Muscle of leg (tissue), 11 donors: ENCODE results near the gene CDC42EP1. TPM values are rescaled to one million over a fixed set of nuclear protein-coding genes. Genes with fewer than 3 reads are reported as not detected.
A peak's percentile ranks its signal among the peaks of the same experiment; 100 is the strongest.
"Not testable (repeated sequence)": the region's sequence is repeated elsewhere in the genome, so short reads cannot be mapped to it uniquely, and the experiment has no call there.

Experiments used
- DNase-seq: peaks from one replicate; pipeline ENCODE4 v3.0.0; 2013
- H3K27ac ChIP-seq: one replicate; pipeline ENCODE4 v1.5.1; 2013; ENCODE audit warnings: mild to moderate bottlenecking, low read length, control low read depth
- H3K27me3 ChIP-seq: one replicate; pipeline ENCODE4 v1.6.1; 2013; ENCODE audit warnings: low read length; ENCODE audit not compliant: control insufficient read depth, insufficient read depth
- H3K36me3 ChIP-seq: one replicate; pipeline ENCODE4 v1.6.1; 2013; ENCODE audit warnings: low read length; ENCODE audit not compliant: control insufficient read depth, insufficient read depth
- H3K4me1 ChIP-seq: one replicate; pipeline ENCODE4 v1.6.1; 2013; ENCODE audit warnings: low read length; ENCODE audit not compliant: control insufficient read depth, insufficient read depth
- H3K4me3 ChIP-seq: one replicate; pipeline ENCODE4 v1.5.1; 2013; ENCODE audit warnings: low read length, control low read depth
- H3K9me3 ChIP-seq: replicated peaks from 2 replicates; pipeline ENCODE4 v1.6.1; 2013; ENCODE audit warnings: low read depth, low read length; ENCODE audit not compliant: control insufficient read depth
- WGBS: methylation state at CpG from one replicate; pipeline ENCODE4 v1.1.5; 2013; ENCODE audit warnings: missing lambda C conversion rate; ENCODE audit not compliant: insufficient coverage; 5-methylcytosine and 5-hydroxymethylcytosine counted together
- polyA plus RNA-seq, 8 donors: library from polyadenylated mRNA; unstranded; fragments of 120-200 nt; gene quantifications; one replicate each; pipeline versions ENCODE4 v1.2.1 to v1.2.3, GENCODE V29; 2013; ENCODE audit warnings: inconsistent platforms in 1 of 8, low replicate concordance in 1 of 8; ENCODE audit not compliant: insufficient read length in 8 of 8, insufficient read depth in 1 of 8
- total RNA-seq: library from RNA; stranded (reverse); fragments of 120-200 nt; gene quantifications from one replicate; pipeline ENCODE4 v1.2.4, GENCODE V29; 2013

The CDC42EP1 gene
- total and polyA plus RNA-seq, 9 donors = 14.9 to 53.9 (median 50.3) TPM

GRCh38 chr22:37575490-37576003 lies 15.3 kb downstream of the CDC42EP1 start:
- Histone ChIP-seq H3K27me3 (no peaks in the 10 kb centered on the region), H3K9me3 (no peaks in the 10 kb centered on the region), H3K4me1 (no peaks in the 10 kb centered on the region), H3K36me3 (peaks cover 3% of the 10 kb centered on the region), H3K4me3 (no peak overlapping the region), H3K27ac (no peak overlapping the region)
- no peak for DNase-seq
- 92% methylated on average over 6 of the region's 10 CpGs for WGBS

- no peak overlapping the region for H3K4me3 ChIP-seq
- H3K4me1 ChIP-seq = peaks cover 3% of the 10 kb centered on the region
- H3K36me3 ChIP-seq = peaks cover 3% of the 10 kb centered on the region
- no peak for DNase-seq
- H3K9me3 ChIP-seq = no peaks in the 10 kb centered on the region
- no peaks in the 10 kb centered on the region for H3K27me3 ChIP-seq
- 86% methylated on average over 3 of the region's 5 CpGs for WGBS
- H3K27ac ChIP-seq = no peak overlapping the region
These were observed 17.7 kb downstream of the CDC42EP1 start for GRCh38 chr22:37578002-37578401.

GRCh38 chr22:37581504-37581903 lies 21.2 kb downstream of the CDC42EP1 start:
- WGBS = 5% methylated on average over 7 of the region's 9 CpGs
- Histone ChIP-seq H3K4me1 (peaks cover 3% of the 10 kb centered on the region), H3K27me3 (no peaks in the 10 kb centered on the region), H3K36me3 (peaks cover 3% of the 10 kb centered on the region), H3K27ac (no peak overlapping the region), H3K4me3 (no peak overlapping the region), H3K9me3 (no peaks in the 10 kb centered on the region)
- DNase-seq = peak; percentile 79

- 92% methylated on average over 2 of the region's 4 CpGs for WGBS
- no peak overlapping the region for H3K4me3 ChIP-seq
- H3K4me1 ChIP-seq = peaks cover 3% of the 10 kb centered on the region
- peaks cover 3% of the 10 kb centered on the region for H3K36me3 ChIP-seq
- DNase-seq = no peak
- H3K27me3 ChIP-seq = no peaks in the 10 kb centered on the region
- H3K9me3 ChIP-seq = no peaks in the 10 kb centered on the region
- H3K27ac ChIP-seq = no peak overlapping the region
These were observed 22.2 kb downstream of the CDC42EP1 start for GRCh38 chr22:37582526-37582925.

GRCh38 chr22:37588546-37589215 lies 28.4 kb downstream of the CDC42EP1 start:
- DNase-seq = no peak
- Histone ChIP-seq H3K9me3 (no peaks in the 10 kb centered on the region), H3K4me1 (peaks cover 19% of the 10 kb centered on the region), H3K4me3 (no peak overlapping the region), H3K36me3 (no peaks in the 10 kb centered on the region), H3K27ac (no peak overlapping the region), H3K27me3 (no peaks in the 10 kb centered on the region)
- WGBS = 57% methylated on average over 3 of the region's 11 CpGs

- Histone ChIP-seq H3K4me3 (no peak overlapping the region), H3K36me3 (no peaks in the 10 kb centered on the region), H3K27me3 (no peaks in the 10 kb centered on the region), H3K4me1 (peaks cover 19% of the 10 kb centered on the region), H3K27ac (peak overlapping the region; percentile 47), H3K9me3 (no peaks in the 10 kb centered on the region)
- 74% methylated on average over 3 of the region's 5 CpGs for WGBS
- DNase-seq = no peak
These were observed 29.4 kb downstream of the CDC42EP1 start for GRCh38 chr22:37589636-37590035.

GRCh38 chr22:37591081-37591480 lies 30.8 kb downstream of the CDC42EP1 start:
- not testable (repeated sequence) for H3K27me3 ChIP-seq, H3K9me3 ChIP-seq, DNase-seq, H3K27ac ChIP-seq, H3K36me3 ChIP-seq, H3K4me3 ChIP-seq
- H3K4me1 ChIP-seq = peaks cover 19% of the 10 kb centered on the region
- no CpG with 5 or more reads among the region's 6 CpGs for WGBS

- WGBS = 84% methylated on average over 5 of the region's 12 CpGs
- H3K9me3 ChIP-seq = no peaks in the 10 kb centered on the region
- H3K4me1 ChIP-seq = peaks cover 19% of the 10 kb centered on the region
- H3K4me3 ChIP-seq = no peak overlapping the region
- no peak for DNase-seq
- no peaks in the 10 kb centered on the region for H3K27me3 ChIP-seq
- H3K27ac ChIP-seq = no peak overlapping the region
- no peaks in the 10 kb centered on the region for H3K36me3 ChIP-seq
These were observed 31.6 kb downstream of the CDC42EP1 start for GRCh38 chr22:37591823-37592404.

- H3K9me3 ChIP-seq = no peaks in the 10 kb centered on the region
- H3K4me1 ChIP-seq = peaks cover 14% of the 10 kb centered on the region
- no peaks in the 10 kb centered on the region for H3K27me3 ChIP-seq
- WGBS = 96% methylated on average over 4 of the region's 5 CpGs
- no peak overlapping the region for H3K27ac ChIP-seq
- no peaks in the 10 kb centered on the region for H3K36me3 ChIP-seq
- DNase-seq = no peak
- H3K4me3 ChIP-seq = no peak overlapping the region
These were observed 34.0 kb downstream of the CDC42EP1 start for GRCh38 chr22:37594237-37594636.

- 55% methylated on average over 2 of the region's 4 CpGs for WGBS
- peak; percentile 91 for DNase-seq
- Histone ChIP-seq H3K9me3 (no peaks in the 10 kb centered on the region), H3K4me1 (peaks cover 16% of the 10 kb centered on the region), H3K27ac (no peak overlapping the region), H3K36me3 (no peaks in the 10 kb centered on the region), H3K4me3 (no peak overlapping the region), H3K27me3 (no peaks in the 10 kb centered on the region)
These were observed 38.9 kb downstream of the CDC42EP1 start for GRCh38 chr22:37599153-37599552.
